Measurements from ENCODE around the gene ROCK2. TPM values are rescaled to one million over a fixed set of nuclear protein-coding genes. Genes with fewer than 3 reads are reported as not detected.
A peak's percentile ranks its signal among the peaks of the same experiment; 100 is the strongest.

ROCK2 gene
- total and polyA plus RNA-seq, 2 donors (not counting 1 experiment from before 2014, with no cell fraction given) = 32.0 to 58.1 TPM

DNA sequence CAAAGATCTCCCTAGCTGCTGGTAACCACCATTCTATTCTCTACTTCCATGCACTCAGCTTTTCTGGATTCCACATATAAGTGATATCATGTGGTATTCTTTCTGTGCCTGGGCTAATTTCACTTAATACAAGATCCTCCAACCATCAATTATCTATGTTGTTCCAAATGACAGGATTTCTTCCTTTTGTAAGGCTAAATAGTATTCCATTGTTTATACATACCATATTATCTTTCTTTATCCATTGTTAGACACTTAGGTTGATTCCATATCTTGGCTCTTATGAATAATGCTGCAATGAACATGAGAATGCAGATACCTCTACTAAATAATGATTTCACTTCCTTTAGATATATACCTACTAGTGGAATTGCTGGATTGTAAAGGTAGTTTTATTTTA, 66.2 kb downstream of the ROCK2 start:
- Histone ChIP-seq H3K4me1 (ENCODE audit: control insufficient read depth, extremely low read depth, insufficient read depth, low read length) (no peaks in the 10 kb centered on the region), H3K9ac (ENCODE audit: insufficient read depth, low read length) (no peak overlapping the region), H2AFZ (ENCODE audit: low read length) (no peak overlapping the region), H3K79me2 (ENCODE audit: control insufficient read depth, insufficient read depth, low read length) (peaks cover 29% of the 10 kb centered on the region), H3K36me3 (ENCODE audit: control insufficient read depth, insufficient read depth, low read length) (no peaks in the 10 kb centered on the region), H3K27ac (ENCODE audit: insufficient read depth, low read length) (no peak overlapping the region), H3K4me2 (ENCODE audit: extremely low read depth, insufficient read depth, low read length) (no peak overlapping the region), H3K27me3 (ENCODE audit: control insufficient read depth, insufficient read depth, low read length) (no peaks in the 10 kb centered on the region), H4K20me1 (ENCODE audit: control insufficient read depth, extremely low read depth, insufficient read depth, low read length) (no peaks in the 10 kb centered on the region), H3K9me3 (ENCODE audit: control insufficient read depth, insufficient read depth, low read depth, low read length) (no peaks in the 10 kb centered on the region), H3K4me3 (replicated peaks in 1 of 4; ENCODE audit: control extremely low read depth in 1 of 4, insufficient read depth in 1 of 4, low read depth in 3 of 4, low read length in 4 of 4) (no peak overlapping the region)
- no peak for TF ChIP-seq CTCF (conservative IDR thresholded peaks at IDR 0.05 in 1 of 2, IDR thresholded peaks at IDR 0.05 in 1 of 2; ENCODE audit: low read depth in 1 of 2, low read length in 2 of 2)
- no peak for DNase-seq (ENCODE audit: low read depth in 2 of 2)

- TF ChIP-seq CTCF (conservative IDR thresholded peaks at IDR 0.05 in 1 of 2, IDR thresholded peaks at IDR 0.05 in 1 of 2; ENCODE audit: low read depth in 1 of 2, low read length in 2 of 2) = no peak
- TF ChIP-seq EZH2 (IDR thresholded peaks at IDR 0.05; ENCODE audit: low read length, missing control alignments) = no peak
Measured at GRCh38 chr2:11275910-11276309, 68.5 kb downstream of the ROCK2 start.

DNA sequence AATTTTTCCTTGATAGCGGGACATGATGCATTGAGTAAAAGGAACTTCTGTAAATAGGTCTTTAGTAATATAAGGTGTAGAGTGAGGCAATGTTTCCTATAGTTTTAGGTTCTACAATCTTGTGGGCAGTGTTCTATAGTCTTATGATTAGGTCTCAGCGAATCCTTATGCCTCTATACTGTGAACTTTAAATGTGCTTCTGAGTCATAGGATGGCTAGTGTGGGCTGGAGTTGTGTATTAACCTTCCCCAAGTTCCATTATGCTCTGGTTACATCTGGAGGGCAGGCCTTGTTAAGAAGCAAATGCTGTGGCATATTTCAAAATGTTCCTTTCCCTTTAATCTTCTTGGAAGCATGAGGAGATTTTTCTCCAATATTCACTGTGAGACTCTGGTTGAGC, 73.5 kb downstream of the ROCK2 start:
- no peaks in the 10 kb centered on the region for H3K9me3 ChIP-seq (ENCODE audit: control insufficient read depth, insufficient read depth, low read depth, low read length)
- H2AFZ ChIP-seq (ENCODE audit: low read length) = no peak overlapping the region
- no peak overlapping the region for H3K4me3 ChIP-seq (replicated peaks in 1 of 4; ENCODE audit: control extremely low read depth in 1 of 4, insufficient read depth in 1 of 4, low read depth in 3 of 4, low read length in 4 of 4)
- no peak overlapping the region for H3K4me2 ChIP-seq (ENCODE audit: extremely low read depth, insufficient read depth, low read length)
- no peaks in the 10 kb centered on the region for H3K4me1 ChIP-seq (ENCODE audit: control insufficient read depth, extremely low read depth, insufficient read depth, low read length)
- no peak overlapping the region for H3K9ac ChIP-seq (ENCODE audit: insufficient read depth, low read length)
- no peaks in the 10 kb centered on the region for H3K27me3 ChIP-seq (ENCODE audit: control insufficient read depth, insufficient read depth, low read length)
- H4K20me1 ChIP-seq (ENCODE audit: control insufficient read depth, extremely low read depth, insufficient read depth, low read length) = no peaks in the 10 kb centered on the region
- H3K36me3 ChIP-seq (ENCODE audit: control insufficient read depth, insufficient read depth, low read length) = peaks cover 2% of the 10 kb centered on the region
- H3K27ac ChIP-seq (ENCODE audit: insufficient read depth, low read length) = no peak overlapping the region
- peaks cover 22% of the 10 kb centered on the region for H3K79me2 ChIP-seq (ENCODE audit: control insufficient read depth, insufficient read depth, low read length)
- DNase-seq (ENCODE audit: low read depth in 2 of 2) = peak; percentile 56 to 82
- TF ChIP-seq EZH2 (IDR thresholded peaks at IDR 0.05; ENCODE audit: low read length, missing control alignments) = no peak
- TF ChIP-seq CTCF (conservative IDR thresholded peaks at IDR 0.05 in 1 of 2, IDR thresholded peaks at IDR 0.05 in 1 of 2; ENCODE audit: low read depth in 1 of 2, low read length in 2 of 2) = no peak

More at GRCh38 chr2:11275910-11276309, 68.5 kb downstream of the ROCK2 start:
- Histone ChIP-seq H4K20me1 (ENCODE audit: control insufficient read depth, extremely low read depth, insufficient read depth, low read length) (no peaks in the 10 kb centered on the region), H3K27ac (ENCODE audit: insufficient read depth, low read length) (no peak overlapping the region), H3K36me3 (ENCODE audit: control insufficient read depth, insufficient read depth, low read length) (no peaks in the 10 kb centered on the region), H3K9me3 (ENCODE audit: control insufficient read depth, insufficient read depth, low read depth, low read length) (no peaks in the 10 kb centered on the region), H2AFZ (ENCODE audit: low read length) (no peak overlapping the region), H3K4me1 (ENCODE audit: control insufficient read depth, extremely low read depth, insufficient read depth, low read length) (no peaks in the 10 kb centered on the region), H3K4me3 (replicated peaks in 1 of 4; ENCODE audit: control extremely low read depth in 1 of 4, insufficient read depth in 1 of 4, low read depth in 3 of 4, low read length in 4 of 4) (no peak overlapping the region), H3K9ac (ENCODE audit: insufficient read depth, low read length) (no peak overlapping the region), H3K4me2 (ENCODE audit: extremely low read depth, insufficient read depth, low read length) (no peak overlapping the region), H3K27me3 (ENCODE audit: control insufficient read depth, insufficient read depth, low read length) (no peaks in the 10 kb centered on the region), H3K79me2 (ENCODE audit: control insufficient read depth, insufficient read depth, low read length) (peaks cover 35% of the 10 kb centered on the region)
- DNase-seq (ENCODE audit: low read depth in 2 of 2) = no peak
